Lung (tissue), 4 donors: ENCODE results near the gene NR2F1. TPM values are rescaled to one million over a fixed set of nuclear protein-coding genes. Genes with fewer than 3 reads are reported as not detected.

ENCODE experiments used
- polyA plus RNA-seq, 2 donors: library from polyadenylated mRNA; stranded (reverse); fragments of 200-250 nt; gene quantifications; one replicate each; pipeline ENCODE4 v1.2.1, GENCODE V29; 2013
- total RNA-seq, 2 donors: library from RNA; depleted of rRNA in 1 of 2; stranded (reverse); fragments of >200 nt in 1 of 2; gene quantifications; one replicate each; pipeline ENCODE4 v1.2.1, GENCODE V29; 2014 to 2021
- donor health status: Bipolar disorder and iron deficiency.
- donor health status: healthy.
- donor health status: DM: yes; HTN: yes; CAD: no.

NR2F1 gene
- total and polyA plus RNA-seq, 4 donors: 15.2 to 104 (median 58.3) TPM

Other genes starting within 250 kb of the NR2F1 start
- gene NR2F1-AS1, start 2.0 kb upstream of the NR2F1 start, total RNA-seq: 10 to 100 TPM in 1 of 2 donors, 1 to 10 TPM in 1; 8.9 to 50.0 TPM
- gene NR2F1-AS1, start 2.0 kb upstream of the NR2F1 start, polyA plus RNA-seq: 10 to 100 TPM in 1 of 2 donors, 1 to 10 TPM in 1; 3.6 to 12.9 TPM
- gene POU5F2, start 158.4 kb downstream of the NR2F1 start, total RNA-seq: 1 to 10 TPM; 2.0 to 8.6 TPM
- under 1 TPM; 0.02 to 0.14 TPM for gene POU5F2, start 158.4 kb downstream of the NR2F1 start, polyA plus RNA-seq